Measurements from ENCODE around the gene WDR5.
A peak's percentile ranks its signal among the peaks of the same experiment; 100 is the strongest.

The WDR5 gene

DNA sequence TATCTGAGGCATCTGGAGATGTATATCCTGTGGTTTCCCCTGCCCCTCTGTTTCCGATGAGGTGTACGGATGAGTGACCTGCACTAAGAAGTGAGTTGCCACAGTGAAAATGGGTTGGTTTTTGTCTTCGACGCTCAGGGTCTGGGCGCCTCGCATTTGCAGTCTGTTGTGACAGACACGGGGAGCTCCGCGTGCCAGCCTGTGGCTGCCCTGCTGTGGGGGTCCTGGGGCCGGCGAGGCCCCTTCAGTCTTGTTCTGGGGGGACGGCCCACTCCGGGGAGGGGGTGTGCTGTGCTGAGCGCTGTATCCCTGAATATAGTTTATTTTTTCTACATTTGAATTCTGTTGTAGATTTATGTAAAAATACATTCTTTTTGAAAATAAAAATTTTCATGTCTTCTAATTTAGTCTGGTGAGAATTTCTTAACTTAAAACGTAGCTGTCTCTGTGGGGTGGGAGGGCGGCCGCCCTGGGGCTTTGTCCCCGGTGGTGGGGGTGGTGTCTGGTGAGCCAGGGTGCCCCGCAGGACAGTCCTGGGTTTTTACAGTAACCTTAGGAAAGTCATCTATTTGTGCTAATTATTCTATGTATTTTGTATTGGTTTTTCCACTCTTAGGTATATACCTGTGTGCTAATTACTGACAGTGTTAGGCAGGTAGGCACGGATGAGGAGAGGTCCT, 23.8 kb downstream of the WDR5 start:
- DNase-seq (ENCODE audit: low read depth), result no peak
- TF ChIP-seq, protein P1, sequence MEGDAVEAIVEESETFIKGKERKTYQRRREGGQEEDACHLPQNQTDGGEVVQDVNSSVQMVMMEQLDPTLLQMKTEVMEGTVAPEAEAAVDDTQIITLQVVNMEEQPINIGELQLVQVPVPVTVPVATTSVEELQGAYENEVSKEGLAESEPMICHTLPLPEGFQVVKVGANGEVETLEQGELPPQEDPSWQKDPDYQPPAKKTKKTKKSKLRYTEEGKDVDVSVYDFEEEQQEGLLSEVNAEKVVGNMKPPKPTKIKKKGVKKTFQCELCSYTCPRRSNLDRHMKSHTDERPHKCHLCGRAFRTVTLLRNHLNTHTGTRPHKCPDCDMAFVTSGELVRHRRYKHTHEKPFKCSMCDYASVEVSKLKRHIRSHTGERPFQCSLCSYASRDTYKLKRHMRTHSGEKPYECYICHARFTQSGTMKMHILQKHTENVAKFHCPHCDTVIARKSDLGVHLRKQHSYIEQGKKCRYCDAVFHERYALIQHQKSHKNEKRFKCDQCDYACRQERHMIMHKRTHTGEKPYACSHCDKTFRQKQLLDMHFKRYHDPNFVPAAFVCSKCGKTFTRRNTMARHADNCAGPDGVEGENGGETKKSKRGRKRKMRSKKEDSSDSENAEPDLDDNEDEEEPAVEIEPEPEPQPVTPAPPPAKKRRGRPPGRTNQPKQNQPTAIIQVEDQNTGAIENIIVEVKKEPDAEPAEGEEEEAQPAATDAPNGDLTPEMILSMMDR (conservative IDR thresholded peaks at IDR 0.05; ENCODE audit: low read depth, low read length), result no peak
- no peak overlapping the region for H3K4me3 ChIP-seq (ENCODE audit: low read depth, low read length)

DNA sequence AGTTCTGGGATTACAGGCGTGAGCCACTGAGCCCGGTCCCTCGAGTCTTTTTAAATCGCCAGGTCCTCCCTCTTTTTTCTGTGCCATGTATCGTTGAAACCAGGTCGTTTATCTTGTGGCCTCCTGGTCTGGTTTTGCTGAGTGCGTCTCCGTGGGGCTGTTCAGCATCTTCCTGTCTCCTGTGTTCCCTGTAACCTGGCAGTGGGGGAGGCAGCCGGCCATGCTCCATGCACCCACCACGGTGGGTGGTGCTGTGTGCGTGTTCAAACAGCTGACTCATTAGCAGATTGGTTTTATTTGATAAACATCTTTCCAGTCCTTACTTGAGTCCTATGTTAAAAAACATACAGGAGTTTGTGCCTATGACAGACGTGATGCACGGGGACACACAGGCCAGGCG, 25.8 kb downstream of the WDR5 start:
- DNase-seq (ENCODE audit: low read depth), result no peak
- TF ChIP-seq, protein P1 (conservative IDR thresholded peaks at IDR 0.05; ENCODE audit: low read depth, low read length), result no peak
- no peak overlapping the region for H3K4me3 ChIP-seq (ENCODE audit: low read depth, low read length)

GRCh38 chr9:134162212-134162775, 26.4 kb downstream of the WDR5 start:
- H3K4me3 ChIP-seq (ENCODE audit: low read depth, low read length), result no peak overlapping the region
- no peak for DNase-seq (ENCODE audit: low read depth)
- TF ChIP-seq, protein P1 (conservative IDR thresholded peaks at IDR 0.05; ENCODE audit: low read depth, low read length), result no peak

DNA sequence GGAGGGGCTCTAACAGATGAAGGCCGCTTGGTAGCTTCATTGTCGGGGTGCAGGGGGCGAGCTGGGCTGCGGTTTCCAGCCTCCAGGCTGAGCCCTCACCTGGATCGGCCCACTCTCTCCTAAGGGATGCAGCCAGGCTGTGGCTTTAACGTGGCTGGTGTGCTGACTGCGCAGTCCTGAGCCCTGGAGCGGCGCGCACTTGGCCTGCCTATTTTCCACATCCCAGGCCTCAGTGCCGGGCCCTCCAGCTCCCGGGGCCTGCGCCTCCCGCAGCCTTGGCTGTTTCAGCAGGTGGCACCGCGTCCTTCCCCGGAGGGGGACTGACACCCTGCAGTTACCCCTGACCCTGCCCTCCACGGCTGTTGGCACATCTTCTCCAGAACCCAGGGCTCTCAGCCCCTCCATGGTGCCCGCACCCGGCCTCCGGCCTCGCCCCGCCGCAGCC, 27.1 kb downstream of the WDR5 start:
- TF ChIP-seq, protein P1 (conservative IDR thresholded peaks at IDR 0.05; ENCODE audit: low read depth, low read length), result no peak
- no peak for DNase-seq (ENCODE audit: low read depth)

DNA sequence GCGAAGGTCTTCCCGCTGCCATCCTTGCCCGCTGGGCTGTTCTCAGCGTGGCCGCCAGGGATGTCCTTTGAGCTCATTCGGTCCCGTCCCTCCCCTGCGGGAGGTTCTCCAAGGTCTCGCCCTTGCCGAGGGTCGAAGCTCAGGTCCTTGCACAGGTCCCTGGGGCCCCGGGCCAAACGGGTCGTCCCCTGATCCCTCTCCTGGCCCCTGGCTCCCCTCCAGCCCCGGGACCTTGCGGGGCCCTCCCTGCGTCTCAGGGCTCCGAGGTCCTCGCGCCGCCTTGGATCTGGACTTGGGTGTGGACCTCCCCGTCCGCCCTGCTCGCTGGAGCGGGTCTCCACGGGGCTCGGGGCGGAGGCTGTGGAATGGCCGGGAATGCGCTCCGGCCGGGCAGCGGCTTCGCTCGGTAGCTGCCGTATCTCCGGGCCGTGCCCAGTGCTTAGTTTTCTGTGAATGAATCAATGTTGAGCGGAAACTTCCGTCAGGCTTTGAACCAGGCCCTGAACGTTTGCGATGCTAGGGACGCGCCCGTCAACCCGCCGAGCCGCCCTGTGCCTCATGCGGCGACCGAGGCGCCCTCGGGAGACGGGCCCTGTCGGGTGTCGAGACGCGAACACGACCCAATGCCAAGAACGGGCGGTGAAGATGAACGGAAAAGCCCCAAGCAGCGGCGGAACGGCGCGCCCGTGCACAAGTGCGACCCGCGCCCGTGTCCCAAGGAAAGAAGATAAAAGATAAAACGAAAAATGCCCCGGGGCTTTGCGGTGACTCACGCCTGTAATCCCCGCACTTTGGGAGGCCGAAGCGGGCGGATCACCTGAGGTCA, 27.7 kb downstream of the WDR5 start:
- H3K4me3 ChIP-seq (ENCODE audit: low read depth, low read length), result no peak overlapping the region
- peak; percentile 54 for DNase-seq (ENCODE audit: low read depth)
- TF ChIP-seq, protein P1 (conservative IDR thresholded peaks at IDR 0.05; ENCODE audit: low read depth, low read length), result peak; percentile 46

More for the DNA sequence above, 27.1 kb downstream of the WDR5 start:
- H3K4me3 ChIP-seq (ENCODE audit: low read depth, low read length), result no peak overlapping the region

GRCh38 chr9:134164879-134165278, 29.0 kb downstream of the WDR5 start:
- H3K4me3 ChIP-seq (ENCODE audit: low read depth, low read length), result no peak overlapping the region
- DNase-seq (ENCODE audit: low read depth), result no peak
- TF ChIP-seq, protein P1 (conservative IDR thresholded peaks at IDR 0.05; ENCODE audit: low read depth, low read length), result no peak

Measured in choroid plexus epithelial cell (primary cell).